Testis (tissue), 3 donors: ENCODE results near the gene CEP83. TPM values are rescaled to one million over a fixed set of nuclear protein-coding genes. Genes with fewer than 3 reads are reported as not detected.
"Not testable (repeated sequence)": the region's sequence is repeated elsewhere in the genome, so short reads cannot be mapped to it uniquely, and the experiment has no call there.

Experiments used
- DNase-seq: peaks from one replicate; pipeline ENCODE4 v3.0.0-alpha.2; 2019
- H3K27ac ChIP-seq, 2 donors: fragments of 200-600 bp; sonication (generic); one replicate each; pipeline ENCODE4 v1.5.1; 2019
- H3K27me3 ChIP-seq: fragments of 200-600 bp; sonication (generic); one replicate; pipeline ENCODE4 v1.5.1; 2019
- H3K36me3 ChIP-seq: fragments of 200-600 bp; sonication (generic); one replicate; pipeline ENCODE4 v1.5.1; 2017; ENCODE audit warnings: low read depth; ENCODE audit errors: missing control alignments
- H3K4me1 ChIP-seq: fragments of 200-600 bp; sonication (generic); one replicate; pipeline ENCODE4 v1.5.1; 2019
- H3K4me3 ChIP-seq, 2 donors: fragments of 200-600 bp; sonication (generic); one replicate each; pipeline ENCODE4 v1.5.1; 2017 to 2019
- H3K9me3 ChIP-seq: fragments of 200-600 bp; sonication (generic); one replicate; pipeline ENCODE4 v1.5.1; 2017
- CTCF ChIP-seq, 3 experiments: fragments of 450-650 bp in 2 of 3; fragments of 200-600 bp in 1 of 3; sonication (generic) in 1 of 3; IDR thresholded peaks; one replicate each; pipeline ENCODE4 v1.5.1; 2016 to 2019; ENCODE audit warnings: antibody characterized with exemption in 3 of 3, mild to moderate bottlenecking in 2 of 3, moderate library complexity in 1 of 3
- POLR2A ChIP-seq: fragments of 450-650 bp; IDR thresholded peaks from one replicate; pipeline ENCODE4 v1.6.1; 2017; ENCODE audit warnings: antibody characterized with exemption, mild to moderate bottlenecking, moderate library complexity
- WGBS, 2 donors: methylation state at CpG; one replicate each; pipeline ENCODE4 v1.1.5; 2018; 5-methylcytosine and 5-hydroxymethylcytosine counted together
- intact Hi-C: fragments of 100-400 bp; cut with DNase I; formaldehyde crosslinking; loops from one replicate; pipeline ENCODE4 v1.15.1; 2023; ENCODE audit warnings: low total_unique reads
- polyA plus RNA-seq: library from polyadenylated mRNA; stranded (reverse); fragments of 350-450 nt; fragmentation: Illumina TruSeq; extraction: RNeasy Lipid Tissue Mini Kit (QIAGEN cat#74804); gene quantifications from one replicate; pipeline ENCODE4 v1.2.3, GENCODE V29; 2014; ENCODE audit warnings: low read depth, low replicate concordance; ENCODE audit not compliant: insufficient read depth
- total RNA-seq, 2 donors: library from RNA; depleted of rRNA; stranded (reverse); fragments of >200 nt; gene quantifications; one replicate each; pipeline ENCODE4 v1.2.3, GENCODE V29; 2016

The CEP83 gene
- total and polyA plus RNA-seq, 3 donors from 2014 or later: 17.9 to 64.1 (median 48.4) TPM

DNA sequence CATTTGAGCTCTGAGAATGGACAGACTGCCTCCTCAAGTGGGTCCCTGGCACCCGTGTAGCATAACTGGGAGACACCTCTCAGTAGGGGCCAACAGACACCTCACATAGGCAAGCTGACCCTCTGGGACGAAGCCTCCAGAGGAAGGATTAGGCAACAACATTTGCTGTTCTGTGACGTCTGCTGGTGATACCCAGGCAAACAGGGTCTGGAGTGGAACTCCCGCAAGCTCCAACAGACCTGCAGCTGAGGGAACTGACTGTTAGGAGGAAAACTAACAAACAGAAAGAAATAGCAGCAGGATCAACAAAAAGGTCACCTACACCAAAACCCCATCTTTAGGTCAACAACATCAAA is 69.6 kb downstream of the CEP83 start:
- no peaks in the 10 kb centered on the region for H3K27me3 ChIP-seq
- peaks cover 4% of the 10 kb centered on the region for H3K4me1 ChIP-seq
- DNase-seq: no peak
- H3K36me3 ChIP-seq: no peaks in the 10 kb centered on the region
- no peak for TF ChIP-seq CTCF (IDR thresholded peaks at IDR 0.05)
- no peaks in the 10 kb centered on the region for H3K9me3 ChIP-seq
- no peak overlapping the region for H3K27ac ChIP-seq
- intact Hi-C loops: no loop called here
- H3K4me3 ChIP-seq: no peak overlapping the region
- 88 to 90% methylated on average over 2 to 4 of the region's 4 CpGs for WGBS, 2 donors

DNA sequence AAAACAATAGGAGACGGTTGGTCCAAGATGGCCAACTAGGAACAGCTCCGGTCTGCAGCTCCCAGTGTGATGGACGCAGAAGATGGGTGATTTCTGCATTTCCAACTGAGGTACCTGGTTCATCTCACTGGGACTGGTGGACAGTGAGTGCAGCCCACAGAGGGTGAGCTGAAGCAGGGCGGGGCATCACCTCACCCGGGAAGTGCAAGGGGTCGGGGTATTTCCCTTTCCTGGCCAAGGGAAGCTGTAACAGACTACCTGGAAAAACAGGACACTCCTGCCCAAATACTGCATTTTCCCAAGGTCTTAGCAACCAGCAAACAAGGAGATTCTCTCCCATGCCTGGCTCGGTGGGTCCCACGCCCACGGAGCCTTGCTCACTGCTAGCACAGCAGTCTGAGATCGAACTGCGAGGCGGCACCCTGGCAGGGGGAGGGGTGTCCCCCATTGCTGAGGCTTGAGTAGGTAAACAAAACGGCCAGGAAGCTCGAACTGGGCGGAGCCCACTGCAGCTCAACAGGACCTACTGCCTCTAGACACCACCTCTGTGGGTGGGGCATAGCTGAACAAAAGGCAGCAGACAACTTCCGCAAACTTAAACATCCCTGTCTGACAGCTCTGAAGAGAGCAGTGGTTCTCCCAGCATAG is 70.1 kb downstream of the CEP83 start:
- H3K4me3 ChIP-seq, H3K27me3 ChIP-seq, H3K27ac ChIP-seq, DNase-seq, H3K36me3 ChIP-seq, intact Hi-C loops, H3K9me3 ChIP-seq, H3K4me1 ChIP-seq: not testable (repeated sequence)
- WGBS, 2 donors: 84 to 88% methylated on average over 16 of the region's 16 CpGs

DNA sequence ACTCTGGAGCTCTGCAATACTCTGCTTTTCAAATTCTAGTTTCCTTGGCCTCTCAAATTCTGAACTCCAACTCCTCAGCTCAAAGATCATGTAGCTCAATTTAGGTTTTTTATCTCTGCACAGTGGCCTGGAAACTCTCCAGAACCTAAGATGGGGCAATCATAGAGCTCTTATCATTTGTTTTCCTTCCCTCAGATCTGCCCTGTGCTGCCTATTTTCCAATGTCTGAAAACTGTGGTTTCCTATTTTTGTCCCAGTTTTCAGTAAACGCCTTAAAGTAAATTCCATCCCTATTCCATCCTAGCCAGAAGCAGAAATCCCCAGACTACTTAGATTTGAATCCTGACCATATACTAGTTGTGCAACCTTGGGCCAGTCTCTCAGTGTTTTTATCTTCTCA is 73.2 kb downstream of the CEP83 start:
- 48 to 73% methylated on average over 1 of the region's 1 CpG for WGBS, 2 donors
- peaks cover 4% of the 10 kb centered on the region for H3K4me1 ChIP-seq
- TF ChIP-seq CTCF (IDR thresholded peaks at IDR 0.05) (no peak), POLR2A (no peak)
- no peak overlapping the region for H3K27ac ChIP-seq
- no peaks in the 10 kb centered on the region for H3K9me3 ChIP-seq
- intact Hi-C loops: no loop called here
- H3K4me3 ChIP-seq: no peak overlapping the region
- DNase-seq: no peak
- H3K36me3 ChIP-seq: no peaks in the 10 kb centered on the region
- H3K27me3 ChIP-seq: no peaks in the 10 kb centered on the region

DNA sequence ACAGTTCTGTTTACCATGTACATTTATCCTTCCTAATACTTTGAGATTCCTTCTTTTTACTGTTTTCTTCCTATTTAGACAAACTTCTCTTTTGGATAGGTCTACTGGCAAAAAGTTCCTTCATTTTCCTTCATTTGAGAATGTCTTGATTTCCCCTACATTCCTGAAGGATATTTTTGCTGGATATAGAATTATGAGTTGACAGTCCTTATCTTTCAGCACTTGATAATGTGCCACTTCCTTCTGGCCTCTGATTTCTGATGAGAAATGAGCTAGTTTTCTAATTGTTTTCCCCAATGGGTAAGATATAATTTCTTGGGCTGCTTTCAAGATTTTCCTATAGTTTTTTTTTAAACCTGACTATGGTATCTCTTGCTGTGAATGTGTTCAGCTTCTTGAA is 75.6 kb downstream of the CEP83 start:
- H3K4me1 ChIP-seq: peaks cover 4% of the 10 kb centered on the region
- intact Hi-C loops: no loop called here
- H3K27ac ChIP-seq: no peak overlapping the region
- no peak for DNase-seq
- H3K27me3 ChIP-seq: no peaks in the 10 kb centered on the region
- H3K36me3 ChIP-seq: no peaks in the 10 kb centered on the region
- no peak overlapping the region for H3K4me3 ChIP-seq
- TF ChIP-seq CTCF (IDR thresholded peaks at IDR 0.05) (no peak), POLR2A (no peak)
- no peaks in the 10 kb centered on the region for H3K9me3 ChIP-seq

DNA sequence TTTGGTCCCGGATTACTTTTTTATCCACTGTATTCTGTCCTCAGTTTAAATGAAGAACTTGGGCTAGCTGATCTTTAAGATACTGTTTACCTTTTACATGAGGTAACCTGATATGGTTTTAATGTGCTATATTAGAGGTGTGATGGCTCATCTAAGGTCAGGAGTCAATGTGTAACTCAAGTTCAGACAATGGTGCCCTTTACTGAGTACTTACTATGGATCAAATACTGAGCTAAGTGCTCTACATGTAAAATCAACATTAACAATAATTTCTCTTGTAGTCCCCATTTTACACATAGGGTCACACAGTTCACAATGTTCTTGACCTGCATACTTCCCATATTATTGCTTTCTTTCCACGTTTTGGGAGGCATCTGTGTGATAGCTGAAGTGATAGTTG is 79.2 kb downstream of the CEP83 start:
- intact Hi-C loops: no loop called here
- Histone ChIP-seq H3K27ac (no peak overlapping the region), H3K4me1 (no peaks in the 10 kb centered on the region), H3K36me3 (no peaks in the 10 kb centered on the region), H3K9me3 (no peaks in the 10 kb centered on the region), H3K27me3 (no peaks in the 10 kb centered on the region), H3K4me3 (no peak overlapping the region)
- DNase-seq: no peak
- WGBS, 2 donors: 58 to 61% methylated on average over 2 of the region's 2 CpGs
- no peak for TF ChIP-seq CTCF (IDR thresholded peaks at IDR 0.05)
- no peak for TF ChIP-seq POLR2A
